Heart left ventricle (tissue), 13 donors: ENCODE data around the gene BCAR1.
"Not testable (repeated sequence)": the region's sequence is repeated elsewhere in the genome, so short reads cannot be mapped to it uniquely, and the experiment has no call there.

Source experiments
- POLR2A ChIP-seq, 2 donors: fragments of 450-650 bp; IDR thresholded peaks; one replicate each; pipeline ENCODE4 v1.6.1; 2017; ENCODE audit warnings: antibody characterized with exemption in 2 of 2, mild to moderate bottlenecking in 2 of 2, moderate library complexity in 2 of 2
- TF ChIP-seq, protein P1 (sequence below), 12 donors: fragments of 200-600 bp; sonication (generic) in 4 of 12; IDR thresholded peaks; one replicate each; pipeline versions ENCODE4 v1.5.0 to v1.8.0; 2018 to 2022; ENCODE audit warnings: antibody characterized with exemption in 12 of 12, mild to moderate bottlenecking in 5 of 12
- donor health status: ischemic (EF 13 %, LVEDD 7.1; RV severe dilation, severe dysfunction).
- donor health status: DM: no; HTN: yes; CAD: no.
- donor health status: DM: no; HTN: no; CAD: no.
- donor health status: ischemic (EF 25% LVEDD 6.9; RV normal size, moderate dysfunction).
- donor health status: ischemic (EF 25% LVEDD 5.7; RV mildly dilated, moderate dysfunction).
- donor health status: ischemic (EF 35%, LVEDD 5.7; RV mildly dilated, moderate dysfunction).
- donor health status: nonischemic (EF 11% LVEDD 7.7; RV severe dilation, severe dysfunction).
- donor health status: DM: yes; HTN: yes; CAD: no.
- donor health status: PGD.
- donor health status: ischemic (EF 29% LVEDD 5.4; RV normal size, mild dysfunction).
- donor health status: nonischemic (EF 23%, LVEDD 6.1; RV moderate dilation, normal function).

- not testable (repeated sequence) for TF ChIP-seq POLR2A (IDR thresholded peaks at IDR 0.05)
- TF ChIP-seq, protein P1, sequence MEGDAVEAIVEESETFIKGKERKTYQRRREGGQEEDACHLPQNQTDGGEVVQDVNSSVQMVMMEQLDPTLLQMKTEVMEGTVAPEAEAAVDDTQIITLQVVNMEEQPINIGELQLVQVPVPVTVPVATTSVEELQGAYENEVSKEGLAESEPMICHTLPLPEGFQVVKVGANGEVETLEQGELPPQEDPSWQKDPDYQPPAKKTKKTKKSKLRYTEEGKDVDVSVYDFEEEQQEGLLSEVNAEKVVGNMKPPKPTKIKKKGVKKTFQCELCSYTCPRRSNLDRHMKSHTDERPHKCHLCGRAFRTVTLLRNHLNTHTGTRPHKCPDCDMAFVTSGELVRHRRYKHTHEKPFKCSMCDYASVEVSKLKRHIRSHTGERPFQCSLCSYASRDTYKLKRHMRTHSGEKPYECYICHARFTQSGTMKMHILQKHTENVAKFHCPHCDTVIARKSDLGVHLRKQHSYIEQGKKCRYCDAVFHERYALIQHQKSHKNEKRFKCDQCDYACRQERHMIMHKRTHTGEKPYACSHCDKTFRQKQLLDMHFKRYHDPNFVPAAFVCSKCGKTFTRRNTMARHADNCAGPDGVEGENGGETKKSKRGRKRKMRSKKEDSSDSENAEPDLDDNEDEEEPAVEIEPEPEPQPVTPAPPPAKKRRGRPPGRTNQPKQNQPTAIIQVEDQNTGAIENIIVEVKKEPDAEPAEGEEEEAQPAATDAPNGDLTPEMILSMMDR (IDR thresholded peaks at IDR 0.05): not testable (repeated sequence)
Measured at GRCh38 chr16:75242436-75243078, 8.9 kb downstream of the BCAR1 start.
